Activated naive CD4-positive, alpha-beta T cell treated with anti-CD3 and anti-CD28 coated beads, Interleukin-2, amount 50 U/mL, for 24 hours (primary cell): ENCODE data around the gene LHPP.

Experiments
- H3K27ac Mint-ChIP-seq: one replicate; pipeline ENCODE4 v1.8.0; 2021; ENCODE audit warnings: mild to moderate bottlenecking, mixed read lengths
- H3K27me3 Mint-ChIP-seq: one replicate; pipeline ENCODE4 v1.8.0; 2021; ENCODE audit warnings: mixed read lengths
- H3K36me3 Mint-ChIP-seq: one replicate; pipeline ENCODE4 v1.8.0; 2021; ENCODE audit warnings: mixed read lengths
- H3K4me1 Mint-ChIP-seq: one replicate; pipeline ENCODE4 v1.8.0; 2021; ENCODE audit warnings: mixed read lengths
- H3K4me3 Mint-ChIP-seq: one replicate; pipeline ENCODE4 v1.8.0; 2021; ENCODE audit warnings: mild to moderate bottlenecking, mixed read lengths
- H3K9me3 Mint-ChIP-seq: one replicate; pipeline ENCODE4 v1.8.0; 2021; ENCODE audit warnings: mixed read lengths

The LHPP gene

DNA sequence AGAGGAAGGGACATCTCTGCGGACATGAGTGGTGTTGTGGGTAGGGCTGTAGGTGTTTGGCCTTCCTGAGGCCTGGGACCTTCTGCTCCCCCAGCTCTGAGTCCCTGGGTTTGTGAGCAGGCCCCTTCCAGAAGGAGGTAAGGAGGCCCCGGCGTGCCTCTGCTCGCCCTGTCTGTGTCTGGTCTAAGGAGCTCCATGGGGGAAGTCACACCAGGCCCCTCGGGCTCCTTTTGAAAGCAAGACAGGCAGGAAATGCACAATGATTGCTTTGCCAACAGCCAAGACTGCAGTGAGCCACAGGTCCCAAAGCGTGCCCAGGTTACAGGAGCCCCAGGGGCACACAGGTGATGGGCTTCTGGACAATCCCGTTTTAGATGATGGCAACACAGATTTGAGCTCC, 193.1 kb downstream of the LHPP start:
- no peaks in the 10 kb centered on the region for H3K36me3 Mint-ChIP-seq
- no peaks in the 10 kb centered on the region for H3K9me3 Mint-ChIP-seq
- no peak overlapping the region for H3K27ac Mint-ChIP-seq
- no peaks in the 10 kb centered on the region for H3K27me3 Mint-ChIP-seq
- peaks cover 81% of the 10 kb centered on the region for H3K4me1 Mint-ChIP-seq
- H3K4me3 Mint-ChIP-seq, result no peak overlapping the region

DNA sequence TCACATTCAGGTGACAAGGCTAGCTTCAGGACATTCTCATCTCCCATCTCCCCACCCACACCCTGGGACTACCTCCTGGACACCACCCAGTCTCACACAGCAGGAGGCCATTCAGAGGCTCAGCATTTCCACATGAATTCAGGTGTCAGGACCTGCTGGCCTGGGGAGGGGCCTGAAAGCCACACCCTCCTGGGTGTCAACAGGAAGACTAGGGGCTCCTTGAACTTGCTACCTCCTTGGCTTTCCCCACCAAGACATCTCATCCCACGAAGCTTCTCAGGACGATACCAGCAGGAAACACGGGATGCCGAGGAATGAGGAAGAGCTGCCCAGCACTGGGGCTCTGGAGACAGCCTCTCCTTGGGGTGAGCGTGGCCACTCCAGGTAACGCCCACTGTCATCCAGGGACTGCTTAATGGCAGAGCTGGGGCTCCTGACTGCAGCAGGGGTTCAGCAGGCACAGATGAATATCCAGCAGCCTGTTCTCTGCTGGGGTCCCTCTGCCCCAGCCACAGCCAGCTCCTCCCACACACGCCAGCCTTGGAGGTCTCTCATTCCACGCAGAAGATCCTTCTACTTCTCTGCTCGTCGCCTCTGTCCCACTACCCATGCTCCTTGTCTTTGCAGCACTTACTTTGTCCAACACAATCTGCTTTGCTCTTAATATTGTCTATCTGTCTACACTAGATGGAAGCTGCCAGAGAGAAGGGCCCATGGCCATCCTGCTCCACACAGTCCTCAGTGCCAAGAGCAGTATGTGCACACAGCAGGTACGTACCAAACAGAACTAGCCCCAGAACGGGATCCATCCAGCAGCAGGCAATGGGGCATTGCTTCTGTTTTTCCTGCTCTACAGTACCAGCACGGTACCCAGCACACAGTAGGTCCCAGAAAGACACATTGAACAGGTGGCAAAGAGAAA, 193.8 kb downstream of the LHPP start:
- Mint-ChIP-seq H3K36me3 (no peaks in the 10 kb centered on the region), H3K4me3 (no peak overlapping the region), H3K4me1 (peaks cover 81% of the 10 kb centered on the region), H3K9me3 (no peaks in the 10 kb centered on the region), H3K27me3 (no peaks in the 10 kb centered on the region), H3K27ac (no peak overlapping the region)

DNA sequence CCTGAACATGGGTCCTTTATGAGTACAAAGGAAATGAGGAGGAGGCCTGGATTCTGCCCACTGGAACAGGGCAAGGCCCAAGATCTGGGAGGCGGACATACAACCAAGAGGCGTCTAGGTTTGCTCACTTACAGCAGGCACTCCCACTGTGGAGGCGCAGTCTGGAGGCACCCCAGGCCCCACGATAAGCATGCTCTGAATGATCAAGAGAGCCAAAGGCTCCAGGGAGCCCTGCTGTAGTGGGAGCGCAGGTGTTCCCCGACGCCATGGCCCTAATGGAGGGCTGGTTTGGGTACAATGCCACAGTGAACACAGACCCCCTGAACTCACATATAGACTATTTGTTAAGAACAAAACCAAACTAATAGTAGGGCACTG, 194.5 kb downstream of the LHPP start:
- Mint-ChIP-seq H3K9me3 (no peaks in the 10 kb centered on the region), H3K27ac (no peak overlapping the region), H3K36me3 (no peaks in the 10 kb centered on the region), H3K4me1 (peaks cover 78% of the 10 kb centered on the region), H3K4me3 (no peak overlapping the region), H3K27me3 (no peaks in the 10 kb centered on the region)

GRCh38 chr10:124656541-124656940, 194.9 kb downstream of the LHPP start:
- H3K36me3 Mint-ChIP-seq, result no peaks in the 10 kb centered on the region
- H3K9me3 Mint-ChIP-seq, result no peaks in the 10 kb centered on the region
- H3K27ac Mint-ChIP-seq, result no peak overlapping the region
- H3K4me3 Mint-ChIP-seq, result no peak overlapping the region
- H3K27me3 Mint-ChIP-seq, result no peaks in the 10 kb centered on the region
- H3K4me1 Mint-ChIP-seq, result peaks cover 78% of the 10 kb centered on the region

- Mint-ChIP-seq H3K9me3 (no peaks in the 10 kb centered on the region), H3K4me1 (peaks cover 74% of the 10 kb centered on the region), H3K27ac (peak overlapping the region; percentile 6), H3K4me3 (peak overlapping the region; percentile 15), H3K27me3 (no peaks in the 10 kb centered on the region), H3K36me3 (no peaks in the 10 kb centered on the region)
Measured at GRCh38 chr10:124657806-124658205, 196.2 kb downstream of the LHPP start.

GRCh38 chr10:124658591-124659242, 197.1 kb downstream of the LHPP start:
- no peaks in the 10 kb centered on the region for H3K9me3 Mint-ChIP-seq
- H3K4me3 Mint-ChIP-seq, result no peak overlapping the region
- H3K36me3 Mint-ChIP-seq, result no peaks in the 10 kb centered on the region

GRCh38 chr10:124659380-124659779, 197.8 kb downstream of the LHPP start:
- no peaks in the 10 kb centered on the region for H3K36me3 Mint-ChIP-seq
- no peaks in the 10 kb centered on the region for H3K9me3 Mint-ChIP-seq
- H3K4me1 Mint-ChIP-seq, result peaks cover 65% of the 10 kb centered on the region
- no peak overlapping the region for H3K4me3 Mint-ChIP-seq
- no peak overlapping the region for H3K27ac Mint-ChIP-seq
- no peaks in the 10 kb centered on the region for H3K27me3 Mint-ChIP-seq

More at GRCh38 chr10:124658591-124659242, 197.1 kb downstream of the LHPP start:
- H3K27me3 Mint-ChIP-seq, result no peaks in the 10 kb centered on the region
- peaks cover 68% of the 10 kb centered on the region for H3K4me1 Mint-ChIP-seq
- no peak overlapping the region for H3K27ac Mint-ChIP-seq

DNA sequence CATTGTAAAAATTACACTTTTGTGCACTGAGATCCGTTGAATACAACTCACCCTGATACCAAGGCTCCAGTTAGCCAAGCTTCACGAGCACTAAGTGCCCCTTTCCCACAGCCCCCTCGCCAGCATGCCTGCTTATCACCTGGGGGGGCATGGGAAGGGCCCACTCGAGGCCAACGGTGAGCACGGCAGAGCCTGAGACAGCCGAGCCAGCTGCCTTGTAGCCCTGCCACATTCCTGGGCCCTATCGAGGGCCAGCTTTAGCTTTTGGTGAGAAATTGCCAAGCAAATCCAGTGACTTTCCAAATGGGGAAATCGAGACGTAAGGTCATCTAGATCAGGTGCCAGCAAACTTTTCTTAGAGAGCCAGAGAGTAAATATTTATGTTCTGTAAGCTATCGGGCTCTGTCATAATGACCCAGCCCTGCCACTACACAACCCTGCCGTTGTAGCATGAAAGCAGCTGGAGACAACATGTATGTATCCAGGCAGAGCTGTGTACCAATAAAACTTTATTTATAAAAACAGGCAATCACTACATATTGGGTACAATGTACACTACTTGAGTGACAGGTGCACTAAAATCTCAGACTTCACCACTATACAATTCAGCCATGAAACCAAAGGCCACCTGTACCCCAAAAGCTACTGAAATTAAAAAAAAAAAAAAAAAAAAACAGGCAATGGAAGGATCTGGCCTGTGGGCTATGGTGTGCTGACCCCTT, 198.9 kb downstream of the LHPP start:
- no peaks in the 10 kb centered on the region for H3K9me3 Mint-ChIP-seq
- no peaks in the 10 kb centered on the region for H3K27me3 Mint-ChIP-seq
- H3K4me1 Mint-ChIP-seq, result peaks cover 59% of the 10 kb centered on the region
- H3K27ac Mint-ChIP-seq, result no peak overlapping the region
- H3K36me3 Mint-ChIP-seq, result no peaks in the 10 kb centered on the region
- no peak overlapping the region for H3K4me3 Mint-ChIP-seq

- Mint-ChIP-seq H3K27ac (no peak overlapping the region), H3K4me3 (no peak overlapping the region), H3K36me3 (no peaks in the 10 kb centered on the region), H3K9me3 (no peaks in the 10 kb centered on the region), H3K27me3 (no peaks in the 10 kb centered on the region), H3K4me1 (peaks cover 51% of the 10 kb centered on the region)
Measured at GRCh38 chr10:124661660-124662180, 200.1 kb downstream of the LHPP start.

DNA sequence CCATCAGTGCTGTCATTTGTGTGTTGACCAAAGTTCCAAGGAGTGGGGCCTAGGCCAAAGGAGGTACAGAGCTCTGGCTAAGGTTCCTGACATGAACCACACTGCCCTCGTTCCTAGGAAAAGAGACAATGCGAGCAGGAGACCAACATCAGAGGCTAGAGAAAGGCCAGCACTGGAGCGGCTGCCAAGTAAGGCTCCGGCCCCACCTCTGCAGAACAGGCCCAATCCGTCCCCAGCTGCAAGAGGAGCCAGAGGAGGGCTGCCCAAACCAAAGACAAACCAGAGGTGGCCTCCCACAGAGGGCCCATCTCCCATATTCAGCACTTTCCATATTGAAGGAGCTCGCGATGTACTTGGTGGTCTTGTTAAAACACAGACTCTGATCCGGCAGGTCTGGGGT, 201.6 kb downstream of the LHPP start:
- Mint-ChIP-seq H3K9me3 (no peaks in the 10 kb centered on the region), H3K4me3 (no peak overlapping the region), H3K27me3 (no peaks in the 10 kb centered on the region), H3K36me3 (no peaks in the 10 kb centered on the region), H3K27ac (no peak overlapping the region), H3K4me1 (peaks cover 49% of the 10 kb centered on the region)
